ENCODE results near the gene FCSK. TPM values are rescaled to one million over a fixed set of nuclear protein-coding genes. Genes with fewer than 3 reads are reported as not detected.

FCSK gene
- total RNA-seq, 4 donors from 2014 or later = 8.0 to 13.5 (median 11.1) TPM

GRCh38 chr16:70419384-70420327, 34.7 kb upstream of the FCSK start:
- no peak for TF ChIP-seq CTCF (IDR thresholded peaks at IDR 0.05 in 4 of 5, conservative IDR thresholded peaks at IDR 0.05 in 1 of 5)
- TF ChIP-seq POLR2A (IDR thresholded peaks at IDR 0.05) = no peak
- DNase-seq = no peak
- no peak for ATAC-seq
- in situ Hi-C loops (cut with MboI; ENCODE audit: low sequenced_read_pairs in 4 of 4) (no loop called here), intact Hi-C loops (cut with DNase I; ENCODE audit: low total_unique reads) (no loop called here)
- H3K4me1 ChIP-seq = peaks cover 63 to 77% of the 10 kb centered on the region in 2 donors
- peak overlapping the region in 3 of 4 donors; percentile 16 to 33 (median 22) for H3K27ac ChIP-seq
- H3K36me3 ChIP-seq = no peaks in the 10 kb centered on the region
- H3K4me3 ChIP-seq = no peak overlapping the region
- no peaks in the 10 kb centered on the region for H3K27me3 ChIP-seq
- H3K9me3 ChIP-seq = no peaks in the 10 kb centered on the region

GRCh38 chr16:70421014-70421413, 33.4 kb upstream of the FCSK start:
- TF ChIP-seq CTCF (IDR thresholded peaks at IDR 0.05 in 4 of 5, conservative IDR thresholded peaks at IDR 0.05 in 1 of 5) (no peak), POLR2A (IDR thresholded peaks at IDR 0.05) (no peak)
- peak overlapping the region in 1 of 4 donors; percentile 10 for H3K27ac ChIP-seq

GRCh38 chr16:70421473-70422311, 32.7 kb upstream of the FCSK start:
- TF ChIP-seq POLR2A (IDR thresholded peaks at IDR 0.05) = no peak
- in situ Hi-C loops (cut with MboI; ENCODE audit: low sequenced_read_pairs in 4 of 4) (no loop called here), intact Hi-C loops (cut with DNase I; ENCODE audit: low total_unique reads) (no loop called here)
- no peaks in the 10 kb centered on the region for H3K9me3 ChIP-seq
- no peaks in the 10 kb centered on the region for H3K36me3 ChIP-seq
- no peak overlapping the region for H3K4me3 ChIP-seq
- no peak overlapping the region for H3K27ac ChIP-seq
- peaks cover 54 to 58% of the 10 kb centered on the region in 2 donors for H3K4me1 ChIP-seq
- H3K27me3 ChIP-seq = no peaks in the 10 kb centered on the region
- DNase-seq (no peak), ATAC-seq (no peak)

More at GRCh38 chr16:70421014-70421413, 33.4 kb upstream of the FCSK start:
- no peak for ATAC-seq
- Histone ChIP-seq H3K27me3 (no peaks in the 10 kb centered on the region), H3K4me3 (no peak overlapping the region), H3K9me3 (no peaks in the 10 kb centered on the region), H3K4me1 (peaks cover 59 to 65% of the 10 kb centered on the region in 2 donors), H3K36me3 (no peaks in the 10 kb centered on the region)
- no peak for DNase-seq
- intact Hi-C loops (cut with DNase I; ENCODE audit: low total_unique reads) (no loop called here), in situ Hi-C loops (cut with MboI; ENCODE audit: low sequenced_read_pairs in 4 of 4) (no loop called here)

GRCh38 chr16:70422543-70422942, 31.9 kb upstream of the FCSK start:
- in situ Hi-C loops (cut with MboI; ENCODE audit: low sequenced_read_pairs in 4 of 4) (no loop called here), intact Hi-C loops (cut with DNase I; ENCODE audit: low total_unique reads) (no loop called here)
- no peaks in the 10 kb centered on the region for H3K27me3 ChIP-seq
- H3K36me3 ChIP-seq = no peaks in the 10 kb centered on the region
- H3K4me1 ChIP-seq = peaks cover 54 to 58% of the 10 kb centered on the region in 2 donors
- no peak for DNase-seq
- H3K4me3 ChIP-seq = no peak overlapping the region
- no peaks in the 10 kb centered on the region for H3K9me3 ChIP-seq
- ATAC-seq = no peak
- TF ChIP-seq CTCF (IDR thresholded peaks at IDR 0.05 in 4 of 5, conservative IDR thresholded peaks at IDR 0.05 in 1 of 5) (no peak), POLR2A (IDR thresholded peaks at IDR 0.05) (no peak)
- peak overlapping the region in 2 of 4 donors; percentile 35 to 44 for H3K27ac ChIP-seq
